H1 (cell line): Measurements from ENCODE around the gene THAP12. TPM values are rescaled to one million over a fixed set of nuclear protein-coding genes. Genes with fewer than 3 reads are reported as not detected.

ENCODE experiments used
- ATF2 ChIP-seq: IDR thresholded peaks from 2 replicates; pipeline ENCODE4 v1.6.1; 2012; ENCODE audit warnings: low read length, inconsistent platforms
- CBX5 ChIP-seq: fragments of 300-800, 300-1000 bp; sonication (generic); IDR thresholded peaks from 2 replicates; pipeline ENCODE4 v1.7.1; 2016; ENCODE audit warnings: antibody characterized with exemption, low read length, low read depth
- CHD7 ChIP-seq: fragments of 300-600 bp; sonication (generic); IDR thresholded peaks from 2 replicates; pipeline ENCODE4 v1.7.1; 2012; ENCODE audit warnings: low read length, moderate library complexity, mild to moderate bottlenecking, inconsistent platforms; ENCODE audit not compliant: insufficient replicate concordance
- CREB1 ChIP-seq: IDR thresholded peaks from 2 replicates; pipeline ENCODE4 v1.6.1; 2012; ENCODE audit warnings: inconsistent platforms
- CTBP2 ChIP-seq: IDR thresholded peaks from 2 replicates; pipeline ENCODE4 v1.7.0; 2011; ENCODE audit warnings: borderline replicate concordance, mild to moderate bottlenecking, moderate library complexity, mixed read lengths, low read length; ENCODE audit not compliant: insufficient read depth, insufficient read length
- E2F6 ChIP-seq: IDR thresholded peaks from 2 replicates; pipeline ENCODE4 v1.6.1; 2012; ENCODE audit warnings: inconsistent platforms
- SRF ChIP-seq: IDR thresholded peaks from 2 replicates; pipeline ENCODE4 v1.6.1; 2011; ENCODE audit warnings: mild to moderate bottlenecking, low read depth, low read length, moderate library complexity
- polyA plus RNA-seq, 7 experiments: library from polyadenylated mRNA; depleted of rRNA in 3 of 7; stranded (reverse) in 5 of 7; unstranded in 2 of 7; fragments of >200 nt in 5 of 7; fragments of 200-250 nt in 2 of 7; gene quantifications; 1 replicate in 5 of 7; 2 replicates in 1 of 7; 4 replicates in 1 of 7; pipeline versions ENCODE4 v1.2.1 to v1.2.3, GENCODE V29; 2011 to 2013; ENCODE audit warnings: missing spikeins in 2 of 7, mixed read lengths in 2 of 7
- total RNA-seq: library from RNA; stranded (reverse); fragmentation: NEBNext Ultra II Directional; extraction: Animal tissue kit (Norgen Biotek cat#: 25700); gene quantifications from 2 replicates; pipeline ENCODE4 v1.2.1, GENCODE V29; 2021

Gene THAP12
- total and polyA plus RNA-seq, 2 of the 8 experiments (the other 6 are each of a cell fraction or from before 2014, with no cell fraction given), result 12.0 to 39.9 TPM

- TF ChIP-seq CHD7 (no peak), CBX5 (no peak), CREB1 (no peak), CTBP2 (no peak), ATF2 (no peak), E2F6 (no peak), SRF (no peak)
These were observed 25.8 kb downstream of the THAP12 start (continued) for GRCh38 chr11:76355172-76355571.
